Smooth muscle cell of trachea (primary cell): ENCODE results near the gene PAN3. TPM values are rescaled to one million over a fixed set of nuclear protein-coding genes. Genes with fewer than 3 reads are reported as not detected.

Experiments
- total RNA-seq: library from RNA; depleted of rRNA; stranded (reverse); fragments of >200 nt; gene quantifications from 2 replicates; pipeline ENCODE4 v1.2.1, GENCODE V29; 2014

PAN3 gene
- total RNA-seq = 14.2 and 22.1 TPM in 2 replicates

GRCh38 chr13:28138012-28138755, at the start of gene PAN3:
Gene PAN3, plus strand, starts transcription at chr13:28138545. Its CDS starts 113 bp downstream, at chr13:28138658.

GRCh38 chr13:28100150-28101121, 37.9 kb upstream of the PAN3 start, which contains the start of gene FLT3:
Gene FLT3, minus strand, starts transcription at chr13:28100576. Its CDS starts 66 bp downstream, at chr13:28100510.

Other genes with a start within 250 kb of the PAN3 start
- gene PDX1, start 218.5 kb upstream of the PAN3 start, total RNA-seq = not detected in 2 replicates
- gene CDX2, start 169.2 kb upstream of the PAN3 start, total RNA-seq = not detected in 2 replicates
- gene URAD, start 149.9 kb upstream of the PAN3 start, total RNA-seq = not detected in 2 replicates
- not detected in 2 replicates for gene FLT3, start 38.0 kb upstream of the PAN3 start, total RNA-seq